RWPE1 (cell line): ENCODE measurements around the gene CITED4.
A peak's percentile ranks its signal among the peaks of the same experiment; 100 is the strongest.

Experiments used
- CTCF ChIA-PET: fragments of 350-600 bp; sonication (Branson Sonifier 250); formaldehyde crosslinking; extraction: SDS; loops from one replicate; lab custom pipeline; 2021; lab: Yijun Ruan, JAX
- POLR2A ChIA-PET: fragments of 400-600 bp; formaldehyde crosslinking; extraction: SDS; loops from one replicate; lab custom pipeline; 2020; ENCODE audit warnings: antibody characterized with exemption; ENCODE audit not compliant: low non-redundant PET; lab: Yijun Ruan, JAX
- DNase-seq: peaks from one replicate; pipeline ENCODE4 v3.0.0; 2012; ENCODE audit warnings: low spot score
- H3K27ac ChIP-seq: fragments of 450-650 bp; 2 replicates; pipeline ENCODE4 v1.5.1; 2017
- CTCF ChIP-seq: fragments of 450-650 bp; conservative IDR thresholded peaks from 2 replicates; pipeline ENCODE4 v1.5.1; 2017; ENCODE audit warnings: low read depth, mild to moderate bottlenecking

Gene CITED4

DNA sequence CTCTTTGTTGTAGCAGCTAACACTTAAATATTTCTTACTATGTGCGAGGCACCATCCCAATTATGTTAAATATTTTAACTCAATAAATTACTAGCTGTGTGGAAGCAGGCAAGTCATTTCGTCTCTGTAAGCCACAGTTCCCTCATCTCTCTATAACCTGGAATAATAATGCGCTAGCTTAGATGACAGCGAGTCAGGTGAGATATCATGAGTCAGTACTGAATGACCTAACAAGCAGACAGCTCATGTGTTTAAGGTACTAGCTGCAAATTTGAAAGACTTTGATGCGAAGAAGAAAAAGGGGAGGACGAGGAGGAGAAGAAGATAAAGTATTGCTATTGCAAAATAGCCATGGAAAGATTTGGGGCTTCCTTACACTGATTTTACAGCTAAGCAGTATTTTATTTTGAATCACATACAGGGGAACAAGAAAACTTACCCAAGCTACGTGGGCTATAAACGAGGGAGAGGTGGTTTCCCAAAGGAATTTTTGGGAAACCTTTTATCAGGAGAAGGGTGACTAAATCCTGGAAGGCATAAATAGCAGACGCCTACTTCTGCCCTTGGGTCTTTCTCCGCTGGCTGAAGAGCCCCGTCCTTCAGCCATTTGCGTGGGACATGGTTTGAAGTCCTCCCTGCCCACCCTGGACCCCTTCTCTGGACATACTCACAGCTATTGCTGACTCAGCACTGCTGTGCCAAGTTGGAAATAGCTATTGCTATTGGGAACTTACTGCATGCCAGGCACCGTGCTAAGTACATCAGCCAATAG is 8.9 kb downstream of the CITED4 start:
- ChIA-PET CTCF (interaction anchor here (0.6 to 7.5 kb wide), 5 partner anchors 23 to 1848 kb away, joined by 3 to 109 read pairs (median 3); no protein-coding TSS in a partner anchor), POLR2A (interaction anchor here (0.5 to 1.5 kb wide), 2 partner anchors 9 to 95 kb away, joined by 5 to 7 read pairs; partner anchors contain the start of gene CITED4)
- no peak for TF ChIP-seq CTCF
- DNase-seq = peak; percentile 67
- H3K27ac ChIP-seq = no peak overlapping the region

DNA sequence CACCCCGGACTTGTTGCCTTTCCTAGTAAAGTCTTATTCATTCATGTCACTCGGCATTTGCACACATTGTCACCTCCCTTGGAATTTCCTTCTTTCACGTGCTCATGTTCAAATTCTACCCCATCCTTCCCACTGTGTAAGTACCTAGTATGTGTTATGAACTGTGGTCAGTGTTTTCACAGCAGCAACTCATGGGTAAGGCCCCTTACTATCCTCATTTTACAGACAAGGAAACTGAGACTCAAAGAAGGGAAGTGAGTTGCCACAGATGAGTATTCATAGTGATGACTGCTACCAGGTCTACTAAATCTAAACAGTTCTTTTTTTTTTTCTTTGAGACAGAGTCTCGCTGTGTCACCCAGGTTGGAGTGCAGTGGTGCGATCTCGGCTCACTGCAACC is 10.5 kb downstream of the CITED4 start:
- no peak for TF ChIP-seq CTCF
- no peak overlapping the region for H3K27ac ChIP-seq
- no peak for DNase-seq
- CTCF ChIA-PET = interaction anchor here (0.6 to 7.5 kb wide), 3 partner anchors 11 to 99 kb away, joined by 3 to 109 read pairs (median 3); no protein-coding TSS in a partner anchor
- POLR2A ChIA-PET = no interaction called here

GRCh38 chr1:40849801-40850592 is 12.2 kb downstream of the CITED4 start:
- no peak overlapping the region for H3K27ac ChIP-seq
- DNase-seq = peak; percentile 71
- CTCF ChIA-PET = interaction anchor here (0.6 to 7.5 kb wide), 11 partner anchors 11 to 260 kb away, joined by 3 to 109 read pairs (median 3); no protein-coding TSS in a partner anchor
- TF ChIP-seq CTCF = peak; percentile 86
- POLR2A ChIA-PET = no interaction called here

DNA sequence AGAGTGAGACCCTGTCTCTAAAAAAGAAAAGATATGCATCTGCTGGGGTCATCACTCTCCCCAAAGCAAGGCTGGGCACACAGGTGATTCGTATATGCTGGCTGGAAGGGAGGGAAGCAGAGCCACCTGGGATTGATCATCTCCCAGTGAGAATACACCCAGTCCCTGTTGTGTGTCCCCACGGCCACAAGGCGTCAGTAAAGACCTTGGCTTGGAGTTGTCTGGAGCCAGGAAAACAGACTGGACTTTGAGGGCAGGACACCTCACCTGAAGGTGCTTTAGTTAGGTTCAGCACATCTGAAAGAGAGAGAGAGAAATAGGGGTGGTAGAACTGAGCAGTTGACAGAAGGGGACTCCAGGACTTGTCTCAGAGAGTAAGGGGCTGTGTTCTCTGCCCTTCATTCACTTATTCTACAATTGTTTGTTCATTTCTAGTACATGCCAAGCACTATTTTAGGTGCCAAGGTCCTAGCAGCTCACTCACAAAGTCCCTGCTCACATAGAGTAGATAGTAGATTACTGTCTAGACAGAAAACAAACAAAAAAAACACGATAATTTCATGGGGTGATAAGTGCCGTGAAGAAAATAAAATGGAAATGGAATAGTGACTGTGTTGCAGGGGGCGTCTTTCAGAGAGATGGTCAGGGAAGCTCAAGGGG is 13.5 kb downstream of the CITED4 start:
- H3K27ac ChIP-seq = no peak overlapping the region
- ChIA-PET CTCF (interaction anchor here (0.5 to 7.5 kb wide), 14 partner anchors 9 to 225 kb away, joined by 3 to 109 read pairs (median 3); no protein-coding TSS in a partner anchor), POLR2A (no interaction called here)
- peak; percentile 87 for TF ChIP-seq CTCF
- DNase-seq = peak; percentile 75

DNA sequence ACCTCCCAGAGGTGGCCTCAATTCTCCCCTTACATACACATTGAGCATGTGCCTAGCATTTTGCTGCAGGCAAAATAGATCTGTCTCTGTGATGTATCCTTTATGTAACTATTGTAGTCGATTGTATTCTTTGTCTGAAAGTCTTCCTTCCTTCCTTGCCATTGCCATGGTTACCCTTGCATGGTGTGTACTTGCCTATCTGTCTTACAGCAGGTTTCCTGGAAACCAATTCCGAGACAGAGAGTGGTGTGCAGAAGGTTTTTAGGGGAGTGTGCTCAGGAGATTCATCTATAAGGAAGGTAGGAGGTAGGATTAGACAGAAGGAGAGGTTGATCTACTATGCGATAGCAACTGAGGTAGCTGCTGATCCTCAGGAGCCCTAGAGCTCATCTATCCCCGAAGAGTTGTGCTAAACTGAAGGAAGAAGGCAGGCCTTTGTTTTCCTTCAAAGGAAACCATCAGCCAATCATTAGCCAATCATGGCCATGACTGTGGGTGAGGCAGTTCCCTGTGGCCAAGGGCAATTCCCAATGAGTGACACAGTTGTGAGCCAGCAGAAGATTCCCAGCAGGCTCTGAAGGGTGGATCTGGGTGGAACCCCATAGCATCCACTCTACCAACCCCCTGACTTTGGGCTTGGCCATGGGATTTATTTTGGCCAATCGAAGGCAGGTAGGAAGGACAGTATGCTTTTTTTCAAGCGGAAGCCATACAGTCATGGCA is 15.0 kb downstream of the CITED4 start:
- no peak for TF ChIP-seq CTCF
- ChIA-PET POLR2A (no interaction called here), CTCF (interaction anchor here (0.7 to 7.5 kb wide), 2 partner anchors 87 to 104 kb away, joined by 5 to 109 read pairs; no protein-coding TSS in a partner anchor)
- no peak overlapping the region for H3K27ac ChIP-seq
- DNase-seq = no peak
